CD4-positive, CD25-positive, alpha-beta regulatory T cell (primary cell): ENCODE results near the gene MELTF. TPM values are rescaled to one million over a fixed set of nuclear protein-coding genes. Genes with fewer than 3 reads are reported as not detected.

Experiments used
- ATAC-seq, 2 donors: fragments of 150-1000 bp; cut with Tn5 transposase; one replicate each; pipeline ENCODE4 v1.10.0; 2021; ENCODE audit warnings: low read depth in 2 of 2, moderate number of reproducible peaks in 2 of 2, moderate library complexity in 1 of 2
- DNase-seq, 3 donors: peaks; one replicate each; pipeline versions ENCODE4 v3.0.0 to v3.0.0-alpha.2; 2012 to 2022; ENCODE audit warnings: mixed read lengths in 1 of 3
- H3K27ac ChIP-seq: one replicate; pipeline ENCODE4 v1.7.0; 2013; ENCODE audit warnings: mild to moderate bottlenecking, low read length; ENCODE audit not compliant: insufficient read depth, poor library complexity, severe bottlenecking
- H3K27me3 ChIP-seq: one replicate; pipeline ENCODE4 v1.7.0; 2013; ENCODE audit warnings: low read length; ENCODE audit not compliant: control insufficient read depth, insufficient read depth
- H3K36me3 ChIP-seq: one replicate; pipeline ENCODE4 v1.7.0; 2013; ENCODE audit warnings: mild to moderate bottlenecking, low read length, moderate library complexity; ENCODE audit not compliant: control insufficient read depth, insufficient read depth
- H3K4me1 ChIP-seq: 2 replicates; pipeline ENCODE4 v1.7.0; 2013; ENCODE audit warnings: mild to moderate bottlenecking, low read length; ENCODE audit not compliant: insufficient read depth, control insufficient read depth, poor library complexity, severe bottlenecking
- H3K4me3 ChIP-seq: one replicate; pipeline ENCODE4 v1.7.0; 2013; ENCODE audit warnings: low read depth, mild to moderate bottlenecking, low read length, moderate library complexity
- H3K9me3 ChIP-seq, 2 experiments: 1 replicate in 1 of 2; 2 replicates in 1 of 2; pipeline ENCODE4 v1.7.0; 2013; ENCODE audit warnings: low read length in 2 of 2, mild to moderate bottlenecking in 1 of 2, moderate library complexity in 1 of 2; ENCODE audit not compliant: control insufficient read depth in 2 of 2
- H3K27ac Mint-ChIP-seq, 3 donors: one replicate each; pipeline ENCODE4 v1.8.0; 2020 to 2022; ENCODE audit warnings: mild to moderate bottlenecking in 3 of 3, mixed read lengths in 3 of 3, moderate library complexity in 2 of 3
- H3K27me3 Mint-ChIP-seq: one replicate; pipeline ENCODE4 v1.8.0; 2022; ENCODE audit warnings: mild to moderate bottlenecking, mixed read lengths
- H3K36me3 Mint-ChIP-seq: one replicate; pipeline ENCODE4 v1.8.0; 2020; ENCODE audit warnings: mixed read lengths
- H3K4me1 Mint-ChIP-seq, 4 donors: one replicate each; pipeline ENCODE4 v1.8.0; 2020 to 2022; ENCODE audit warnings: mixed read lengths in 4 of 4, mild to moderate bottlenecking in 1 of 4
- H3K4me3 Mint-ChIP-seq, 4 donors: one replicate each; pipeline ENCODE4 v1.8.0; 2020 to 2022; ENCODE audit warnings: mild to moderate bottlenecking in 4 of 4, mixed read lengths in 4 of 4, moderate library complexity in 3 of 4
- H3K9me3 Mint-ChIP-seq, 7 donors: one replicate each; pipeline ENCODE4 v1.8.0; 2020 to 2022; ENCODE audit warnings: mixed read lengths in 7 of 7, mild to moderate bottlenecking in 3 of 7, moderate library complexity in 2 of 7
- polyA plus RNA-seq, 4 donors: library from polyadenylated mRNA; unstranded; fragments of 300-500 nt; fragmentation: Illumina TruSeq; gene quantifications; one replicate each; pipeline ENCODE4 v1.2.3, GENCODE V29; 2021
- total RNA-seq: library from RNA; stranded (reverse); gene quantifications from one replicate; pipeline ENCODE4 v1.2.3, GENCODE V29; 2022

Gene MELTF
- total and polyA plus RNA-seq, 5 donors from 2014 or later, result 0.10 to 1.4 (median 0.47) TPM

DNA sequence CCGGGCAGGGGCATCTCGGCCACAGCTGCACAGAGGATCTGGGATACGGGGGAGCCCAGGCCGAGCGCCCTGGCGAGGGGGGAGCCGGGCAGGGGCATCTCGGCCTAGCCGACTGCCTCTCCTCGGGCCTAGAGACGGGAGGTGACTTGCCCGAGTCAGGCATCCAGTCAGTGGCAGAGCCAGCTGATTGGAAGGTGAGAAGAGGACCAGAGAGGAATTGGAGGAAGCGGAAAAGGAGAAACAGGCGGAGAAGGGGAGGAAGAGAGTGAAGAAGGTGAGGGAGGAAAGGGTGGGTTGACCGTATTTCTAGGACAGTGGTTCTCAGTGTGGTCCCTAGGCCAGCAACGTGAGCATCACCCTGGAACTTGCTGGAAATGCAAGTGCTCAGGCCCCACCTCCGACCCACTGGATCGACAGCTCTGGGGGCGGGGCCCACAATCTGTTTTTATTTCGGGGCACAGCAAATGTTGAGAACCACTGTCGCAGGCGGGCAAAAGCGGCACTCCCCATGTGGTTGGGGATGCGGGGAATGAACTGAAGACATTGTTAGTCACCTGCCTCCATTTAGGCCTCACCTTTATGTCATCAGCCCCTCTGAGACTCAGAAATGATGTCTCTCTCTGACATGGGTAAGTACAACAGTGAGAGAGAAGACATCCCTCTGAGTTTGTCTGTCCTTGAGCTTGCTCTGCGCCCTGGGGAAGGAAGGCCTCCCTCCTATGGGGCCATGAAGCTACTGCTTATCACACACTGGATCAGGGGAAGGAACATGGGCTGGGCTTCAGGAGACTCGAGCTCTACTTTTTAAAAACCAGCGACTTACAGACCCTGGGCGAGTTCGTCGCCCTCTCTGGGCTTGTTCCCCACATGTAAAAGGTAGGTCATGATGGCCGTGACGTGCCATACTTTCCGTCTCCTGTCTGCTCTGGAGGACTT lies 1.0 kb upstream of the MELTF start:
- no peak for DNase-seq

DNA sequence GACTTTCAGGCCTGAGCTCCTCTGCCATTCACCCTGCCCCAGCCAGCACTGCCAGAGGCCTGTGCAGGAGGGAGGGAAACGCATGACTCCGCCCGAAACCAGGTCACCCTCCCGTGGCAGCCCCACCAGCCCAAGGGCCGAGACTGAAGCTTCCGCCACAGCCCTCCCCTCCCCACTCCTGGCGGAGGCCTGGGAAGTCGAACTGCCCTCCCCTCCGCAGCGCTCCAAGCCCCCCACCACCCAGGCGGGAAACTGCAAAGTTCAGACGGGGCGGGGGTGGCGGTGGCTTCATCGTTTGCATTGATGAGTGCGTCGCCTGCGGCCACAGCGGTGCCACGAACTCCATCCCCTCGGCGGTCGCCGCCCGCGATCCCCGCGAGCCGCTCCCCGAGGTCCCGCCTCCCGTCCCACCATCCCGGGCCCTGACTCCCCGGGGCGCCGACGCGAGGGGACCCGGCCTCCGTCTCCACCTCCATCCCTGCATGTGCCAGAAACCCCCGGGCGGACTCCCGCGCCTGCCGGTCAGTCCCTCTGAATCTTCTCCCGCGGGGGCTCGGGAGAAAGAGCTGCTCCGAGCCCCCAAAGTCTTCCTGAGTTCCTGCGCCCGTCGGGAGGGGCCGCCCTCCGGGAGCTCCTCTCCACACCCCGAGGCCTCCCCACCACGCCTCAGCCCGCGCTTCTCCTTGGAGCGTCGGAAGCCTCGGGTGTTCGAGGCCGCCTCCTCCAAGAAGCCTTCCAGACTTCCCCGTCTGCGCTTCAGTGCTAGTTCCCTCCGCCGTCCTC lies 698 bp downstream of the MELTF start:
- H3K36me3 Mint-ChIP-seq, result no peaks in the 10 kb centered on the region

More for the DNA sequence above, 1.0 kb upstream of the MELTF start:
- Histone ChIP-seq H3K4me3 (no peak overlapping the region), H3K27ac (no peak overlapping the region), H3K36me3 (no peaks in the 10 kb centered on the region), H3K4me1 (peaks cover 14% of the 10 kb centered on the region), H3K9me3 (no peaks in the 10 kb centered on the region), H3K27me3 (no peaks in the 10 kb centered on the region)
- H3K27me3 Mint-ChIP-seq, result peaks cover 8% of the 10 kb centered on the region
- no peak for ATAC-seq
- peak overlapping the region; percentile 39 to 81 (median 42) for H3K4me3 Mint-ChIP-seq
- no peaks in the 10 kb centered on the region for H3K36me3 Mint-ChIP-seq
- H3K4me1 Mint-ChIP-seq, result peaks cover 0 to 14% (median 2%) of the 10 kb centered on the region in 4 donors
- H3K27ac Mint-ChIP-seq, result no peak overlapping the region
- no peaks in the 10 kb centered on the region for H3K9me3 Mint-ChIP-seq

DNA sequence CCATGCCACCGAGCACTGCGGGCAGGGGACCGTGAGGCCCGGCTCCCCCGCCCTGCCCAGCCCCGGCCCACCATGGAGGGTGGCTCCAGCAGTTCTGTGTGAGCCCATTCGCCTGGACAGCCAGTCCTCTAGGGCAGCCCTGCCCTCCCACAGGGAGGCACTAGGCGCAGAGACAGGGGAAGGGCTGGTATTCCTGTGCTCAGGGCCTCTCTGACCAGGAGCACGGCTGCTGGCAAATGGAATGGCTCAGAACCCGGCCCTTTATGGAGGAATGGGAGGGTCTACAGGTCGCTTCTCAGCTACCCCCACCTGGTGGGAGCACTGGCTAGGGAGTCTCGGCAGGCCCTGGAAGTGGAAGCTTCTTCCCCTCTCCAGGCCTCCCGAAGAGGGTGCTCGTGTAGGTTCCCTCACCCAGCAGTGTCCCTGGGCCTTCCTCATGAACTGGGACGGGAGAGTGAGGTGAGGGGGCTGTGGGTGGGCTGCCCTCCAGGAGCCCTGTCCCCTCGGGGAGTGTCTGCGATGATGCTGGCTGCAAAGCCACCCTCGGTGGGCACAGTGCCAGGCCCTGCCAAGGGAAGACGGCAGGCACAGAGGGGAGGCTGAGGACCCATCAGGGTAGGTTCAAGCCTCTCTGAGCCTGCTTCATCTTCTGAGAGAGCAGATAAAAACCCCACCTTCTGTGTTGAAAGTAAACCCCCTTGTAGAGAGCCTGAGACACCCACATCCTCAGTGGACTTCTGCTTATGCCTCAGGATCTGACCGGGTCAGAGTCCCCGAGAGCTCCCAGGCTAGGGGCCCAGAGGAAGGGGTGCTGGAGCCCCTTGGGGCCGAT lies 1.5 kb downstream of the MELTF start:
- Histone ChIP-seq H3K27ac (no peak overlapping the region), H3K4me1 (peaks cover 17% of the 10 kb centered on the region), H3K27me3 (no peaks in the 10 kb centered on the region), H3K4me3 (no peak overlapping the region), H3K36me3 (no peaks in the 10 kb centered on the region), H3K9me3 (no peaks in the 10 kb centered on the region)
- Mint-ChIP-seq H3K36me3 (no peaks in the 10 kb centered on the region), H3K27ac (no peak overlapping the region), H3K27me3 (peaks cover 24% of the 10 kb centered on the region), H3K4me1 (peaks cover 0 to 21% (median 7%) of the 10 kb centered on the region in 4 donors), H3K4me3 (peak overlapping the region; percentile 75 to 84 (median 78)), H3K9me3 (no peaks in the 10 kb centered on the region)
- DNase-seq (no peak), ATAC-seq (no peak)

More for the DNA sequence above, 698 bp downstream of the MELTF start:
- H3K4me1 Mint-ChIP-seq, result peaks cover 0 to 14% (median 2%) of the 10 kb centered on the region in 4 donors
- no peak for ATAC-seq
- Histone ChIP-seq H3K27ac (no peak overlapping the region), H3K27me3 (no peaks in the 10 kb centered on the region), H3K9me3 (no peaks in the 10 kb centered on the region), H3K36me3 (no peaks in the 10 kb centered on the region), H3K4me3 (no peak overlapping the region), H3K4me1 (peaks cover 14% of the 10 kb centered on the region)
- no peak overlapping the region for H3K27ac Mint-ChIP-seq
- H3K4me3 Mint-ChIP-seq, result peak overlapping the region; percentile 75 to 84 (median 78)
- peaks cover 20% of the 10 kb centered on the region for H3K27me3 Mint-ChIP-seq
- peak in 2 of 3 donors; percentile 8 to 19 for DNase-seq
- H3K9me3 Mint-ChIP-seq, result no peaks in the 10 kb centered on the region

DNA sequence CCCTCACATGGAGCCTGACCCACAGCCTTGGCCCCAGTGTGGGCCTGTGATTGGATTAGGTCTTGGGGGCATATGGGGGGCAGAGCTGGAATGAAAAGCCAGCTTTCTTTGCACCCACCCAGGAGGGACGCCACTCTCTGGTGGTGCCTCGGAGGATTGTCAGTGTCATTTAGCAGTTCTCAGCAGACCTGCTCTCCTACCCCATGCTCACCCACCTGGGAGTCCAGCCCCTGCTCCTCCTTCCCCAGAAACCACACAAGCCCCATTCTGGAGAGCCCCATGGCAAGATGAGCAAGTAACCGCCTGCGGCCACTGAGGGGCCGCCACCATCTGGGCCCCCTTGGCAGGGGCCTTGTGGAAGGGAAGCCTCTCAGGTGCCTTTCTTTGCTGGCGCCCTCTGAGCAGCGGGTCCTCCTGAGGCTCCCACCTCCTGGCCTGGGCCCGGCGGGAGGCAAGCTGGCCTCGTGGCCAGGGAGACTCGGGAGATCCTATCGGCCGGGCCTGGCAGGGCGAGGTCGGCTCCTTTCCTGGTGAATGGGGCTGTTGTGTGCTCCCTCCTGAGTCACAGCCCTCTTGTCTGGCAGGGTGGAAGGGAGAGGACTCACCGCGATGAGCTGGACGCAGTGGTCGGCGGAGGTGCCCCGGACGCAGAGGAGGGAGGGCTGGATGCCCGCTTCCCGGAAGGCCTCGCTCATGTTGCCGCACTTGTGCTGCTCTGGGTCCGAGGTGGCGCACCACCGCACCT lies 2.3 kb downstream of the MELTF start:
- H3K36me3 ChIP-seq, result no peaks in the 10 kb centered on the region
- H3K9me3 ChIP-seq, result no peaks in the 10 kb centered on the region
- DNase-seq (no peak), ATAC-seq (no peak)
- H3K4me3 ChIP-seq, result no peak overlapping the region
- no peaks in the 10 kb centered on the region for H3K27me3 ChIP-seq
- Mint-ChIP-seq H3K36me3 (no peaks in the 10 kb centered on the region), H3K27me3 (peaks cover 24% of the 10 kb centered on the region), H3K4me1 (peaks cover 0 to 22% (median 7%) of the 10 kb centered on the region in 4 donors), H3K9me3 (no peaks in the 10 kb centered on the region), H3K4me3 (peak overlapping the region in 1 of 4 donors; percentile 58), H3K27ac (no peak overlapping the region)
- H3K27ac ChIP-seq, result no peak overlapping the region
- peaks cover 17% of the 10 kb centered on the region for H3K4me1 ChIP-seq

DNA sequence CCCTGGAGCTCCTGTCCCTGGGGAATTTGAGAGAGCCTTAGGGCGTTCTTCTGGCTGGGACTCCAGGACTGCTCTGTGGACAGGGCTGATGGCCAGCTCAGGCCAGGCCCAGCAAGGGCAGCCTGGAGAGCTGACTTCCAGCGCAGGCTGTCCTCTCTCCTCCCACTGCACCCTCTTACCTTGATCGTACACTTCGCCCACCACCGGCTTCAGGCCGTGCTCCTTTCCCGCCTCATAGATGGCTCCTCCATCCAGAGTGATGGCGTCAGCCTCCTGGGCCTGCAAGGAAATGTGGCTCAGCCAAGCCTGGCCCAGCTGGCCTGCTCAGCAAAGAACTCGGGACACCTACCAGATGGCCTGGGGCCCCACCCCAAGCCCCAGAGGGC lies 3.1 kb downstream of the MELTF start:
- Mint-ChIP-seq H3K36me3 (no peaks in the 10 kb centered on the region), H3K9me3 (no peaks in the 10 kb centered on the region), H3K27me3 (peaks cover 24% of the 10 kb centered on the region), H3K4me3 (peak overlapping the region in 1 of 4 donors; percentile 27), H3K27ac (no peak overlapping the region), H3K4me1 (peaks cover 0 to 22% (median 7%) of the 10 kb centered on the region in 4 donors)
- Histone ChIP-seq H3K4me3 (no peak overlapping the region), H3K27me3 (no peaks in the 10 kb centered on the region), H3K9me3 (no peaks in the 10 kb centered on the region), H3K4me1 (peaks cover 17% of the 10 kb centered on the region), H3K27ac (no peak overlapping the region), H3K36me3 (no peaks in the 10 kb centered on the region)
- no peak for ATAC-seq
- no peak for DNase-seq

DNA sequence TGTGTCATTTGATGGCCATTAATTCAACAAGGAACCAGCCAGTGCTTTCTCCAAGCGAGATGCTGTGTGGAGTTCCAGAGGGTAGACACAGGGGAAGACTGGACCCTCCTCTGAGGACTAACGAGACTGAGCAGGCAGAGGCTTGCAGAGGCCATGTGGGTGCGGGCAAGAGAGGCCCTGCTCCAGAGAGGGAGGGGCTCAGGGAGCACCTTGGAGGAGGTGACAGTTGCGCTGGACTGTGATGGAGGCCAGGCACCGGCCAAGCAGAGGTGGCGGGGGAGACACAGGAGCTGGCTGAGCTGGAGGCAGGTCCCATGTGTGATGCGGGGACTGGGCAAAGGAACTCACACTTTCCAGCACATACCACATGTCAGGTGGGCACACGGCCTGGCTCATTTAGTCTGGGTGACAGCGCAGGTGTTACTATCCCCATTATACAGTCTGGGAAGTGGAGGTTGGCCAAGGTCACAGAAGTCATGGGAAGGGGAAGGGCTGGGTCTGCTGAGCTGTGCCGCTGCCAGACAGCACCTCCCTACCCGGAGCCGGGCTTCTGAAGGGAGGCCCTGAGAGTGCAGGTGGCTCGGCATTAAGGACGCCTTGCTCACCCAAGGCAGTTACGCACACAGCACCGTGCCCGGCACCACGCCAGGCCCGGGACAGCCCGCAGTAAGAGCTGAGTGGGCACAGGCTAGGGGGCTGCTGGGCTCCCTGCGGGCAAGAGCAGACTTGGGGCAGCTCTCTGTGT lies 3.7 kb downstream of the MELTF start:
- Mint-ChIP-seq H3K27me3 (peaks cover 24% of the 10 kb centered on the region), H3K36me3 (no peaks in the 10 kb centered on the region), H3K4me1 (peaks cover 0 to 20% (median 7%) of the 10 kb centered on the region in 4 donors), H3K4me3 (peak overlapping the region in 2 of 4 donors; percentile 10 to 27), H3K9me3 (no peaks in the 10 kb centered on the region), H3K27ac (no peak overlapping the region)
- no peak overlapping the region for H3K4me3 ChIP-seq
- H3K9me3 ChIP-seq, result no peaks in the 10 kb centered on the region
- H3K27ac ChIP-seq, result no peak overlapping the region
- no peak for ATAC-seq
- H3K36me3 ChIP-seq, result no peaks in the 10 kb centered on the region
- DNase-seq, result no peak
- no peaks in the 10 kb centered on the region for H3K27me3 ChIP-seq
- H3K4me1 ChIP-seq, result peaks cover 17% of the 10 kb centered on the region
